NCI-H82 treated with DMSO at 0.1 percent for 48 hours (cell line): ENCODE data around the gene C11orf21.
"Not testable (repeated sequence)": the region's sequence is repeated elsewhere in the genome, so short reads cannot be mapped to it uniquely, and the experiment has no call there.

Experiments used
- DNase-seq: peaks from one replicate; lab custom pipeline; 2025; ENCODE audit not compliant: unreplicated experiment; lab: John Stamatoyannopoulos, UW

The C11orf21 gene

DNA sequence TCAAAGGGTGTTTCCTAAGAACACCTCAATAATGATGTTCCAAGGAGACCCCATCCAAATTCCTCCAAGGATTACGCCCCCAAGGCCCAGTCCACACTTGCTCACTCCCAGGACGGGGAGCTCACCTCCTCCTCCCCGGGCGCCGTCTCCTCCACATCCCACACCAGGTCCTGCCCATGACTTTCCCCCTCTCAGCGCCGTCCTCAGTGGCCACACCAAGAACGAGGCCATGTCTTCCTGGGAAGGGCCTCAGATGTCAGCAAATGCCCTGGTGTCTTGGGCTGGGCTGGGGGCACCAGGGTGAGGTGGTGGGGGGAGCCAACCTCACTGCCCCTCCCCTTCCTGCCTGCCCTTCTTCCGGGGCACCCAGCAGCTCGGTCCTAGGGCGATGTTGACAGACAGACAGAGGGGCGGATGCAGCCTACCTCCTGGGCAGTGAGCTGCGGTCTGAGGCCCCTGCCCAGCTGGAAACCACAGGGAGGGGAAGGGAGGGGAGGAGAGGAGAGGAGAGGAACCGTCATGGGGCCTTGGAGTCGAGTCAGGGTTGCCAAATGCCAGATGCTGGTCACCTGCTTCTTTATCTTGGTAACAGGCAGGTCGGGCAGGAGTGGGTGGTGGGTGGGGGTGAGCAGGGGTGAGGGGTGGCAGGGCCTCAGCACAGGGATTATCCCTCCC is at the start of gene C11orf21, which contains the start of gene TSPAN32:
TSS of gene C11orf21 (minus strand) at position 288 of the 675 bp plus-strand sequence. CDS start at position 178, 110 bp downstream.
TSS of gene TSPAN32 (plus strand) at position 383 of the 675 bp plus-strand sequence. CDS start at position 520, 137 bp downstream.
- no peak for DNase-seq

GRCh38 chr11:2348986-2349385 is 47.3 kb upstream of the C11orf21 start:
- no peak for DNase-seq

DNA sequence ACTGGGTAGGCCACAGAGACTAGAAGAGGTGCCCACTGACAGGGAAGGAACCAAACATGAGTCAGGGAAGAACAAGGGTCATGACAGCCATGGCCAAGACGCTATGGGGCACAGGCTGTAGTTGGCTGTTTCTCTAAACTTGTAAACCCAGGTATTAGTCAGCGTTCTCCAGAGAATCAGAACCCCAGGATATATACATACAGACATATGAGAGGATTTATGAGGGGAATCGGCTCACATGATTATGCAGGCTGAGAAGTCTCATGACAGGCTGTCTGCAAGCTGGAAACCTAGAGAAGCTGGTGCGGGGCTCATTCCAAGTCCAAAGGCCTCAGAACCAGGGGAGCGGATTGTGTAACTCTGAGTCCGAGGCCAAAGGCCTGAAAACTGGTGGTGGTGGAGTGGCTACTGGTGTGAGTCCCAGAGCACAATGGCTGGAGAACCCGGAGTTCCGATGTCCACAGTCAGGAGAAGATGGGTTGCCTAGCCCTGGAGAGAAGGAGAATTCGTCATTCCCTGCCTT is 45.7 kb upstream of the C11orf21 start:
- no peak for DNase-seq

- DNase-seq, result no peak
Observed at GRCh38 chr11:2346586-2347307, 45.0 kb upstream of the C11orf21 start.

- no peak for DNase-seq
Observed at GRCh38 chr11:2346014-2346413, 44.3 kb upstream of the C11orf21 start.

DNA sequence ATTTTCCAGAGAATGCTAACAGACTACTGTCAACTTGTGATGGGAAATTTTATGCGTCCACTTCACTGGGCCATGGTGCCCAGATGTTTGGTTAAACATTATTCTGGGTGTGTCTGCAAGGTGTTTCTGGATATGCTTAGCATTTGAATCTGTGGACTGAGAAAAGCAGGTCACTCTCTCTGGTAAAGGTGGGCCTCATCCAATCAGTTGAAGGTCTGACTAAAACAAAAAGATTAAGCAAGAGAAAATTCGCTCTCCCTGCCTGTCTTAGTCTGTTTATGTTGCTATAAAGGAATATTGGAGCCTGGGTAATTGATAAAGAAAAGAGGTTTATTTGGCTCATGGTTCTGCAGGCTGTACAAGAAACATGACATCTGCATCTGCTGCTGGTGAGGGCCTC is 43.3 kb upstream of the C11orf21 start:
- no peak for DNase-seq

DNA sequence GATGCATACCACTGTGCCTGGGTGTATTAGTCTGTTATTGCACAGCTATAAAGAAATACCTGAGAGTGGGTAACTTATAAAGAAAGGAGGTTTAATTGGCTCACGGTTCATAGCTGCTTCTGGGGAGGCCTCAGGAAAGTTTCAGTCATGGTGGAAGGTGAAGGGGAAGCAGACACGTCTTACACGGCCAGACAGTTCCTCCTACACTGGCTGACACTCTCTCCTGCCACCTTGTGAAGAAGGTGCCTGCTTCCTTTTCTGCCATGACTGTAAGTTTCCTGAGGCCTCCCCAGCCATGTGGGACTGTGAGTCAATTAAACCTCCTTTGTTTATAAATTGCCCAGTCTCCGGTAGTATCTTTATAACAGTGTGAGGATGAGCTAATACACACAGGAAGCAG is 41.8 kb upstream of the C11orf21 start:
- no peak for DNase-seq

GRCh38 chr11:2342981-2343380 is 41.3 kb upstream of the C11orf21 start:
- no peak for DNase-seq

DNA sequence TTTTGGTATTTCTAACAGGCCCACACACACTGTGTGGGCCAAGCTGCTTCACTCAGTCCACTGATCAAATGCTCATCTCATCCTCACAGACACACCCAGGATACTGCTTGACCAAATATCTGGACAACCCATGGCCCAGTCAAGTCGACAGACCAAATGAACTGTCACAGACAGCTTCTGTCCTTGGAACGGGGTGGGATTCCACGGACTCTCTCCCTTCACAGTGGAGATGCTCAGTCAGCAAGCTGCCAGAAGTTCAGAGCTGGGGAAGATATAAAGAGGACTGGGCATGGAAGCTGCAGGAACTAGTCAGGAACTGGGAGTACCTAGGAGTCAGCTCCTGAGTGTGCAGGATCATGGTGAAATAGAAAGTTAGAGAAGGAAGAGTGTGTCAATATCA is 40.8 kb upstream of the C11orf21 start:
- no peak for DNase-seq

DNA sequence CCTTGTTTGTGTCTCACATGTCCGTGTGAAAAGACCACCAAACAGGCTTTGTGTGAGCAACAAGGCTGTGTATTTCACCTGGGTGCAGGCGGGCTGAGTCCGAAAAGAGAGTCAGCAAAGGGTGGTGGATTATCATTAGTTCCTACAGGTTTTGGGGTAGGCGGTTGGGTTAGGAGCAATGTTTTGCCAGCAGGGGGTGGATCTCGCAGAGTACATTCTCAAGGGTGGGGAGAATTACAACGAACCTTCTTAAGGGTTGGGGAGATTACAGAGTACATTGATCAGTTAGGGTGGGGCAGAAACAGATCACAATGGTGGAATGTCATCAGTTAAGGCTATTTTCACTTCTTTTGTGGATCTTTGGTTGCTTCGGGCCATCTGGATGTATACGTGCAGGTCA is 37.0 kb upstream of the C11orf21 start:
- not testable (repeated sequence) for DNase-seq

GRCh38 chr11:2335286-2335685 is 33.6 kb upstream of the C11orf21 start:
- DNase-seq, result not testable (repeated sequence)

DNA sequence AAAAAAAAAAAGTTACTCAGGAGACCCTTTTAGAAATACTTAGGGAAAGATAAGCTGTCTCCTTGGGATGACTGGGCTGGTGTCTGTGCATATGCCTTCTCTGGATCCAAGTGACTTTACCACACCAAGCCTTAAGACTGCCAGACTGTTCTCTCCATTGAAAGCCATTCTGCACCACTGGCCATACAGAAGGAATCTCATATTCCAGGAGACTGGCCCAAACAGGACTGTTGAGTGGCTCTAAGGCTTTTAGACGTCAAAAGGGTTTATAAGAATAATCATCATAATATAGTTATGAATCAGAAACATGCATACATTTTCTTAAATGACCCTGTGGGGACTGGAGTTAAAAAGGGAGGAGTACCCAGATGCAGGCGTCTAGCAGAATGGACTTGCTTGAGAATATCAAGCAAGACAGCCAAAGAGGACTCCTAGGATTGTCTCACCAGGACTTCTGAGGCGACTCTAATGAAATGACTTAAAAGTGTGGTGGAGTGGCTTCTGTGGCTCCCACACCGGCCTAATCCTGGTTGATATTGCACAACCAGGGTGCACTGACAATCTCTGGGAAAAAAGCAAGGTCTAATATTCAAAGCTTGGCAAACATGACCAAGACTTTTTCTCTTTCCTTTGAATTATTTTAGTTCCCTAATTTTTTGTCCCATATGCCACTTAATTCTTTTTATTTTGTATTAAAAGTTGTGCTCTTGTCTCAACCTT is 31.9 kb upstream of the C11orf21 start:
- DNase-seq, result not testable (repeated sequence)

GRCh38 chr11:2332569-2332968 is 30.9 kb upstream of the C11orf21 start:
- DNase-seq, result not testable (repeated sequence)

DNA sequence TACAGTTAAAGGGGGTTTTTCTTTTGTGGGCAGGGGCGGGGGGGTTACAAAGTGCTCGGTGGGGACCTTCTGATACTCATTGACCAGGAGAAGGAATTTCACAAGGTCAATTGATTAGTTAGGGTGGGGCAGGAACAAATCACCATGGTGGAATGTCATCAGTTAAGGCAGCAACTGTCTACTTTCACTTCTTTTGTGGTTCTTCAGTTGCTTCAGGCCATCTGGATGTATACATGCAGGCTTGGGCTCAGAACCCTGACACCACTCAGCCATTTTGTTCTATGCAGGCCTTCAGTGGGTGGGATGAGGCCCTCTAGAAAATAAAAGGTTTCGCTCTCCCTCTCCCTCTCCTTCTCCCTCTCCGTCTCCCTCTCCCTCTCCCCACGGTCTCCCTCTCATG is 29.7 kb upstream of the C11orf21 start:
- no peak for DNase-seq

- DNase-seq, result no peak
Observed at GRCh38 chr11:2330696-2331095, 29.0 kb upstream of the C11orf21 start.

GRCh38 chr11:2329551-2329950 is 27.8 kb upstream of the C11orf21 start:
- no peak for DNase-seq

GRCh38 chr11:2328656-2329354 is 27.1 kb upstream of the C11orf21 start:
- DNase-seq, result no peak

GRCh38 chr11:2328021-2328420 is 26.3 kb upstream of the C11orf21 start:
- no peak for DNase-seq

DNA sequence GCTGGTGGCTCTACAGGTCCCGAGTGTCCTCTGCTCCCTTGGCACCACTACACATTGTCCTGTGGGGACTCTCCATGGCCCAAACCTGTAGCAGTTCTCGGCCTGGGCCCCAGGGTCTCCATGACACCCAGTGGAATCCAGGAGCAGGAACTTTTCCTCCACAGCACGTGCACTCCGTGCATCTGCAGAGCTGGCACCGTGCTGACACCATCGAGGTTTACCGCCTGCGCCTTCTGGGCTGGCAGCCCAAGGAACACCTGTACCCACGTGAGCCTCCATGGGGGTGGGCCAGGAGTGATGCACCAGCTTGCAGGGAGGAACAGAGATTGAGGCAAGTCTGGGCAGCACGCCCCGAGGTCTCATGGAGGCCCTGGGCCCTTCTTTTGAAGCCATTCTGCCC is 25.3 kb upstream of the C11orf21 start:
- no peak for DNase-seq

DNA sequence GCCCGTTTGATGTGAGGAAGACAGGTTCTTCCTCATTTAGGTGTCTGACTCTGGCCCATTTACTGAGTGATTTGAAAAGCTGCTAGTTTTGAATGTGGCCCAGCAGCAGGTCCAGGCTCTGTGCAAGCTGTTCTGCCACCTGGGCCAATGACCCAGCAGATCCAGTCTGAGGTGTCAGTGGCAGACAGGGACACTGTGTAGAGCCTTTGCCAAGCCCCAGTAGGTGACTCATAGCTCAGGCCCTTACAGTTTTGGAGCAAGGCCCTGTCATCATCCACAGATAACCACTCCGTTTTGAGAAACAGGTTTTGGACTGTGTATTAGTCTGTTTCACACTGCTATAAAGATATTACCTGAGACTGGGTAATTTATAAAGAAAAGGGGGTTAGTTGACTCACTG is 24.0 kb upstream of the C11orf21 start:
- DNase-seq, result no peak

GRCh38 chr11:2325123-2325522 is 23.4 kb upstream of the C11orf21 start:
- no peak for DNase-seq
